ENCODE results near the gene TRPV4.

Gene TRPV4

GRCh38 chr12:109762673-109763191 lies 70.5 kb downstream of the TRPV4 start:
- no peak for DNase-seq (ENCODE audit: low read depth in 2 of 2)

- DNase-seq (ENCODE audit: low read depth in 2 of 2), result no peak
Observed at GRCh38 chr12:109762071-109762672, 71.0 kb downstream of the TRPV4 start.

GRCh38 chr12:109760930-109761921 lies 72.0 kb downstream of the TRPV4 start:
- no peak for DNase-seq (ENCODE audit: low read depth in 2 of 2)

DNA sequence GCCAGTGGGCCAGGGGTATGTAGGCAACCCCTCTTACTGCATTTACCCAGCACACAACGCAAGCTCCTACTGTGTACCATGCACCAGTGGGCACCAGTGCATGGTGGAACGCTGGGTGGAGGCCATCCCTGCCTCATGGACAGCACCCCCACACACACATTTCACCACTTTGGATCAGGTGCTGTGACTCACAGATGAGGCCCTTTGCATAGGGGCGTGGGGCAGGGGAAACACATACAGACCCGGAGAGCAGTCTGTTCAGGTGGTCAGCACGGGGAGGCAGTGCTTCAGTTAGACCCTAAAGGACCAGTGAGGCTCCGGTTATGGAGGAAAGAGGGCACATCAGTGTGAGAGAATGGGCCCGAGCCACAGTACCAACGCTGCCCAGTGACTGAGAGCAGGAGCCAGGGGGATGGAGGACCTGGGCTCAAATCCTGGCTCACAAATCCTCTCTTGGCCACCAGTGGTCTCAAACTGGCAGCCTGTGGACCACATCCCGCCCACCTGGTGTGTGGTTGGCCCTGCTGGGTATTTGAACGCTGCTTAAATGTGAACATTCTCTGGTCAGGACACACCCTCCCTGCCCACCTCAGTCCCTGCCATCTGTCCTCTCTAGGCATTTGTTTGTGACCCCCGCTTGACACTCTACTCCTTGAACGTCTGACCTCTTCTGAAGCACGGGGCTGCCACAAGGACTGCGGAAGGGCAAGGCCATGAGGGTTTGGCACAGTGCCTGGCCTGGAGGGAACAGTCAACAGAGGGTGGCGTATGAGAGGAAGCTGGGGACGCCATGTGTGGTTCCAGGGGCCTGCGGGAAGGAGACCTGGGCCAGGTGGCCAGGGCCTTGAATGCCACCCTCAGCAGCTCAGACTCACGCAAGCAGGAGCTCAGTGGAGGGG lies 72.9 kb downstream of the TRPV4 start:
- no peak for DNase-seq (ENCODE audit: low read depth in 2 of 2)

- DNase-seq (ENCODE audit: low read depth in 2 of 2), result no peak
Observed at GRCh38 chr12:109759595-109759994, 73.6 kb downstream of the TRPV4 start.

DNA sequence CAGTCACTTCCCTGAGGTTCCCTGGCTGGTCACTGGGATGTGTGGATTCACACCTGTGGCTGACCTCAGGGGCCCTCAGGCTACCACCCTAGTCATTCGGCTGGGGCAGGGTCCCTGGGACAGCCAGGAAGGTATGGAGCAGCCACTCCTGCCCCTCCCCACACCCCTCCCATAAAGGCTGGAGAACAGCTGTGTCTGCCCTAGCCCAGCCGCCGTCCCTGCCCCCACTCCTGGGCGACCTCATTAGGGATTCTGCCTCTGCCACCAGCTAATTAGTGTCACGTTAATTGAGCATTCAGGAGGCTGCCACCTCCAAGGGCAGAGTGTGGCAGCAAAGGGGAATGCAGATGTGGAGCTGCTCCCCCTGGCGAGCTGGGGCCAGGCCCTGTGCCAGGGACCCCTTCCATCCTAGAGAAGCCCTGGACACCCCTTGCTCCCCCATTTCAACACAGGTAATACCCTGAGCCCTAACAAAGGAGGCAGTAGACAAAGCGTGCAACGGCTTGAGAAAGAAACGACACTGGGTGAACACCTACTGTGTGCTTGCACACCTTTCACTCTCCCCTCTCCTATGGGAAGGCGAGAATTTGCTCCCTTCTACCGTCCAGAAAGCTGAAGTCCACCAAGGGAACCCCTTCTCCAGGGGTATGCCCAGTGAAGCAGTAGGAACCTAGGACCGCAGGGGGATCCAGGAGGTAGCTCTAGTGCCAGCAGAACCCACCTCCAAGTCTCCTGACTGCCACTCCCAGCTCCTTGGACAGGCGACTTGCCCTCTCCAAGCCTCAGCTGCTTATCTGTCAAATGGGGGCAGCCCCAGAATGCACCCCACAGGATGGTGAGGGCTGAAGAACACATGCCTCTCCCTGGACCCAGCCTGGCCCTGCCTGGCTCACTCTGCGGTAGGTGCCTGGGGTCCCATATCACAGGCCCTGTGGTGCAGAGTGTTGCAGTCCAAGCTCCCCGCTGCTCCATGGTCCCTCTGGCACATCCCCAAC lies 74.5 kb downstream of the TRPV4 start:
- no peak for DNase-seq (ENCODE audit: low read depth in 2 of 2)

GRCh38 chr12:109757671-109758265 lies 75.4 kb downstream of the TRPV4 start:
- DNase-seq (ENCODE audit: low read depth in 2 of 2), result no peak

DNA sequence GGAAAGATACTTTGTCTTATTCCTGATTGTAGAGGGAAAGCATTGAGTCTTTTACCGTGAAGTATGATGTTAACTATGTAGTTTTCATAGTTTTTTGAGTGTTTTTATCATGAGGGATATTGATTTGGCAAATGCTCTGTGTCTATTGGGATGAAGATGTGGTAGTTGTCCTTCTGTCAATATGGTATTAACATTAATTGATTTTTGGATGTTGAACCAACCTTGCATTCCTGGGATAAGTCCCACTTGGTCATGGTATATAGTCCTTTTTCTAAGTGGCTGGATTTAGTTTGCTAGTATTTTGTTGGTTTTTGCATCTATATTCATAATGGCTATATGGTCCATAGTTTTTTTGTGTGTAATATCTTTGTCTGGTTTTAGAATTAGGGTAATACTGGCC lies 76.7 kb downstream of the TRPV4 start:
- DNase-seq (ENCODE audit: low read depth in 2 of 2), result no peak

GRCh38 chr12:109753959-109754358 lies 79.2 kb downstream of the TRPV4 start:
- no peak for DNase-seq (ENCODE audit: low read depth in 2 of 2)

DNA sequence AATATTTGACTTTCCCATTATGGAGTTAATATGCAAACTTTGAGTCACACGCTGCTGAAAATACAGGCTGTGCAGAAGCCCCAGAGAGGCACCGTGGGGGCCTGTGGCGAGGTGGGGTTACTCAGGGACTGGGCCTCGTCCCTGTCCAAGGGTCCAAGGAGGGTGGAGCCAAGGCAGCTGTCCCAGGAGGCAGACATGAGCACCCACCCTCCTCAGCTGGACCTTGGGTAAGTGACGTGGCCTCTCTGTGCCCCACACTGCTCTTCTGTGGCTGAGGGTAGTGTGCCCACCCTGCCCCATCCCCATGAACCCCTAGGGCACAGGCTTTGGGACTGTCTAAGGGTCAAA lies 80.2 kb downstream of the TRPV4 start:
- DNase-seq (ENCODE audit: low read depth in 2 of 2), result no peak

DNA sequence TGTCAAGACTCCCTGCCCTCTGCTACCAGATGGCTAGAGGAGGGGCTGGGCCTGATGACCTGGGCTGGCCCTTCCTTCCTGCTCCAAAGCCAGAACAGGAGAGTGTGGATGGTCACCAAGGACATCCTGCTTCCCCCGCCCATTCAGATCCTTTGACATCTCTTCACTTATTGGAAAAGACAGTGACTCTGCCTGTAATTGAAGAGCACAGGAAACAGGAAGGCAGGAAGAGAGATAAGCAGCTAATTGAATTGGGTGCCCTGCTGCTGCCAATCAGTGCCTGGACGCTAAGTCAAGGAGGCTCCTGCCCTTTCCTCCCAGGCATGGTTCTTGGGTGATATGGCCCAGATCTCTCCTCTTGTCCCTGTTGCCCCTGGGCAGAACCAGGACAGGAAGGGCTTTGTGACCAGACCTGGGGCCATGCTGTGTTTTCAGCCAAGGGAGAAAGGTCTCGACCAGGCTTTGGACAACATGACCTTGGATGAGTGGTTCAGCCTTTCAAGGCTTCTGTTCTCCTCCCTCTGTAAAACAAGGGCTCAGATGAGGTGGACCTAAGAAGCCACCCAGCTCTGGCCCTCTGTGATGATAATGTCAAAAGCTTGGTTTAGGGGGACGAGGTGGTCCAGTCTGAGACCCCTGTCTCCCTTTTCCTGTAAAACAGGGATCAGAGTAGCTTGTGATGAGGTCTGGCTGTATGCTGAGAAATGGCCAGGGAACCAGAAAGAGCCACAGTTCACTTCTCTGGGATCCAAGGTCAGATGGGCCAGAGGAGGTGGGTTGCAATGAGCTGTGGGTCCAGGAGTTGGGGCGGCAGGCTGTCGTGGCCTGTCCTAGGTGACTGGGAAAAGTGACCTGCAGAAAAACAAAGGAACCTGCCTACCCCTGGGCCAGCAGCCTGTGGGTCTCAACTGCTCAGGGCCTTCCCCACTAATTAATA lies 80.8 kb downstream of the TRPV4 start:
- no peak for DNase-seq (ENCODE audit: low read depth in 2 of 2)

GRCh38 chr12:109744986-109745942 lies 87.9 kb downstream of the TRPV4 start:
- no peak for DNase-seq (ENCODE audit: low read depth in 2 of 2)

GRCh38 chr12:109744026-109744425 lies 89.2 kb downstream of the TRPV4 start:
- no peak for DNase-seq (ENCODE audit: low read depth in 2 of 2)

- no peak for DNase-seq (ENCODE audit: low read depth in 2 of 2)
Observed at GRCh38 chr12:109743076-109743910, 89.9 kb downstream of the TRPV4 start.

DNA sequence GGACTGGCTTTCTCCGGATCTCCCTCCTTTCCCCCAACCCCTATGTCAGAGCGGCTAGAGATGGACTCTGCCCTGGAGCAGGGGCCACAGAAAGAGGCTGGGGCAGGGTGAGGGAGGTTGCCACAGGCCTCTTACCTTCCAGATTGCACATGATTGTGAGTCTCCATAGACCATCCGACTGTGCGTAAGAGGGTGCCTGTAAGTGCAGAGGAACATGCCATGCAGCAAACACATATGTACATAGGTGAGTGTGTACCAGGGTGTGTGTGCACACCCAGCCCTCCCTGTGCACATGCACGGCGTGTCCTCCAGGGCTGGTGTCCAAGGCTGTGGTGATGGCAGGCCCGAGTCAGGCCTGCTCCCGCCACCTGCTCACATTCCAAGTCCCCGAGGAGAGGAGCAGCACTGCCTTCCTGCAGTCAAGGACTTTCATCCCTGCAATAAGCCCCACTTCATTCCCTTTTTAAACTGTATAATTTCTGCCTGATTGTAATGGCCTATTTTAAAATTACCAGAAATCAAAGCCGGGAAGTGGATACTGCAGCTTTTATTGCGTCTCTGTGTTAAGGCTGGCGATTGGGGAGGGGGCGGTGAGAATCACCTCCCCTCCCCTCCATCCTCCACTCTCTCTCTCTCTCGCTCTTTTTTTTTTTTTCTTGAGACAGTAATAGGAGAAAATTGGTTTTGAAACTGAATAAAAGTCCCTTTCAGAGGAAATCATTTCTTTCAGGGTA lies 91.1 kb downstream of the TRPV4 start:
- no peak for DNase-seq (ENCODE audit: low read depth in 2 of 2)

DNA sequence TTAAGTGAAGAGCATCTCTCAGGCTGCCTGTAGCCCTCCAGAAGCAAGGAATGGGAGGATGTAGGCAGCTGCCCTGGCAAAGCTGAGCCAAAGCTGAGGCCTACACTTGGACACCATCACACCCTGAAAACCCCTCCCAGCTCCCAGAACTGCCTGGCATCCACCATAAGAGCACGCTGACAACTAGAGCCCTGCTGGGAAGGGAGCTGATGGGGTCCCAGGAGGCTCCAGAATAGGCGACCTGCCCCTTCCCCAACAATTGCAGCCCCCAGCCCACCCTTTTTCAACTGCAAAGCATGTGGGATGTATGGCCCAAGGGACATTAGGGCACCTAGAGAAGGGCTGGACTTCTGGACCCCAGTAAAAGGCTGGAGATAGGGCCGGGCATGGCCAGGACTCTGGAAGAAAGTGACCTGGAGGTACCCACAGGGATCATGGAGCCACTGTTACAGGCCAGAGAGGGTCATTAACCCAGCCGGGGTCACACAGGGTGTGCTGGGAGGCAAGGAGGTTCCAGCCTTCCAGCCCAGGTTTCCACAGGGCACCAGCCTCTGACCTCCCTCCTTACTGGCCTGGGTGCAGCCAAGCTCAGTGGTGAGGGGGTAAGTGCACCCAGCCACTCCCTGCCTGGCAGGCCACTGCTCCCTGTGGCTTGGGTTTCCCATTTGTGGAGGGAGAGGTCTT lies 91.8 kb downstream of the TRPV4 start:
- DNase-seq (ENCODE audit: low read depth in 2 of 2), result no peak

Measured in stimulated activated CD8-positive, alpha-beta memory T cell treated with anti-CD3 and anti-CD28 coated beads, Interleukin-2, amount 100 ng/mL, for 48 hours (primary cell).